ENCODE data around the gene SYCN. TPM values are rescaled to one million over a fixed set of nuclear protein-coding genes. Genes with fewer than 3 reads are reported as not detected.
A peak's percentile ranks its signal among the peaks of the same experiment; 100 is the strongest.

The SYCN gene
- total and polyA plus RNA-seq, 2 of the 13 experiments (the other 11 are each of a cell fraction or from before 2014, with no cell fraction given) = not detected

- ATAC-seq (no peak), DNase-seq (ENCODE audit: low spot score) (no peak), FAIRE-seq (no peak)
- no peaks in the 10 kb centered on the region for H3K79me2 ChIP-seq (ENCODE audit: insufficient read depth, low read length)
- H3K4me3 ChIP-seq (replicated peaks in 1 of 3; ENCODE audit: insufficient read depth in 1 of 3, low read depth in 2 of 3, low read length in 3 of 3) = no peak overlapping the region
- H3K27ac ChIP-seq (ENCODE audit: extremely low read length, insufficient read depth, low read length) = no peak overlapping the region
- ChIA-PET POLR2A (interaction anchor here (1.4 kb wide), 1 partner anchor 55 kb away, joined by 5 read pairs; no protein-coding TSS in a partner anchor), CTCF (ENCODE audit: low intra/inter-chr PET ratio, low total read pairs) (no interaction called here)
- no peaks in the 10 kb centered on the region for H4K20me1 ChIP-seq (ENCODE audit: insufficient read depth, low read length)
- H3K9ac ChIP-seq (ENCODE audit: insufficient read depth, low read depth, low read length) = no peak overlapping the region
- no peaks in the 10 kb centered on the region for H3K36me3 ChIP-seq (replicated peaks in 1 of 2; ENCODE audit: control insufficient read depth in 1 of 2, insufficient read depth in 2 of 2, low read length in 2 of 2)
- no peak overlapping the region for H2AFZ ChIP-seq (ENCODE audit: low read length)
- no peak overlapping the region for H3K4me2 ChIP-seq (ENCODE audit: low read depth, low read length)
- TF ChIP-seq NFIB (CRISPR knock-in tag; IDR thresholded peaks at IDR 0.05; ENCODE audit: borderline replicate concordance) (no peak), FOXO1 (CRISPR knock-in tag; IDR thresholded peaks at IDR 0.05) (no peak), MNT (IDR thresholded peaks at IDR 0.05) (peak; percentile 10; the same call in 1 of the 2 replicates), ZNF652 (CRISPR knock-in tag; IDR thresholded peaks at IDR 0.05; ENCODE audit: borderline replicate concordance, low read depth) (no peak), FOSL2 (CRISPR knock-in tag; IDR thresholded peaks at IDR 0.05) (no peak), ZNF101 (CRISPR knock-in tag; IDR thresholded peaks at IDR 0.05; ENCODE audit: borderline replicate concordance, low read depth) (no peak), ZNF615 (CRISPR knock-in tag; IDR thresholded peaks at IDR 0.05; ENCODE audit: borderline replicate concordance) (no peak), ZFYVE20 (CRISPR knock-in tag; IDR thresholded peaks at IDR 0.05; ENCODE audit: borderline replicate concordance, low read depth) (no peak)
- no peaks in the 10 kb centered on the region for H3K9me3 ChIP-seq (ENCODE audit: low read length)
- in situ Hi-C loops (cut with HindIII; ENCODE audit: extremely low pct_ligation_motif_present, low pct_unique_long_range_greater_than_20kb) (no loop called here), intact Hi-C loops (cut with micrococcal nuclease; ENCODE audit: unreplicated experiment) (no loop called here)
- 57% methylated on average over 11 of the region's 32 CpGs for WGBS (ENCODE audit: low lambda C conversion rate)
- BruUV-seq (replicated peaks) = no TSS peak
- H3K4me1 ChIP-seq (ENCODE audit: insufficient read depth, low read length) = peaks cover 9% of the 10 kb centered on the region; the same call in 1 of the 2 replicates
- peaks cover 9 to 67% of the 10 kb centered on the region in 2 experiments for H3K27me3 ChIP-seq (ENCODE audit: control insufficient read depth in 1 of 2, insufficient read depth in 2 of 2, low read length in 2 of 2)
Observed at GRCh38 chr19:39200066-39200802, 3.8 kb downstream of the SYCN start.
